ENCODE data around the gene TTC14.

The TTC14 gene

GRCh38 chr3:180640987-180641386 is 39.0 kb downstream of the TTC14 start:
- no peak for DNase-seq

- no peak for DNase-seq
Observed at GRCh38 chr3:180646187-180646790, 44.3 kb downstream of the TTC14 start.

GRCh38 chr3:180656406-180656805 is 54.4 kb downstream of the TTC14 start:
- DNase-seq, result no peak

GRCh38 chr3:180657094-180657493 is 55.1 kb downstream of the TTC14 start:
- no peak for DNase-seq

Measured in suppressor macrophage treated with lipopolysaccharide for 1 hour (primary cell).